Subcutaneous adipose tissue (tissue), 4 donors: ENCODE data around the gene VAMP4. TPM values are rescaled to one million over a fixed set of nuclear protein-coding genes. Genes with fewer than 3 reads are reported as not detected.

ENCODE experiments used
- CTCF ChIP-seq: fragments of 450-650 bp; IDR thresholded peaks from one replicate; pipeline ENCODE4 v1.5.1; 2016; ENCODE audit warnings: low read depth, mild to moderate bottlenecking, control low read depth, antibody characterized with exemption, moderate library complexity
- total RNA-seq, 4 donors: library from RNA; depleted of rRNA; stranded (reverse); fragments of >200 nt; gene quantifications; one replicate each; pipeline ENCODE4 v1.1.0, GENCODE V29; 2016

The VAMP4 gene
- total RNA-seq, 4 donors from 2014 or later: 15.1 to 18.5 (median 17.7) TPM

- no peak for TF ChIP-seq CTCF
These were observed 42.1 kb upstream of the VAMP4 start for GRCh38 chr1:171783816-171784530.

GRCh38 chr1:171781176-171781875, 39.5 kb upstream of the VAMP4 start, which contains the start of gene METTL13:
Gene METTL13 (plus strand): TSS chr1:171781660. CDS start chr1:171781968, 308 bp downstream.
- no peak for TF ChIP-seq CTCF

- TF ChIP-seq CTCF: no peak
These were observed 38.8 kb upstream of the VAMP4 start for GRCh38 chr1:171780583-171781175.

- TF ChIP-seq CTCF: no peak
These were observed 30.4 kb upstream of the VAMP4 start for GRCh38 chr1:171772312-171772711.

- TF ChIP-seq CTCF: no peak
These were observed 27.9 kb upstream of the VAMP4 start for GRCh38 chr1:171769754-171770153.

- TF ChIP-seq CTCF: no peak
These were observed 27.3 kb upstream of the VAMP4 start for GRCh38 chr1:171769171-171769570.

GRCh38 chr1:171763764-171764163, 21.9 kb upstream of the VAMP4 start:
- no peak for TF ChIP-seq CTCF
